ENCODE measurements around the gene VGF. TPM values are rescaled to one million over a fixed set of nuclear protein-coding genes. Genes with fewer than 3 reads are reported as not detected.
"Not testable (repeated sequence)": the region's sequence is repeated elsewhere in the genome, so short reads cannot be mapped to it uniquely, and the experiment has no call there.

Gene VGF
- polyA plus RNA-seq (ENCODE audit: low read depth in 6 of 6) = not detected

GRCh38 chr7:101165075-101165957 is at the start of gene VGF:
VGF (minus strand) TSS chr7:101165569; CDS start chr7:101164843, 726 bp downstream.
- Mint-ChIP-seq H3K36me3 (peaks cover 0 to 26% of the 10 kb centered on the region in 2 donors), H3K27me3 (peaks cover 44 to 62% (median 53%) of the 10 kb centered on the region in 3 donors), H3K9me3 (peaks cover 0 to 10% (median 2%) of the 10 kb centered on the region in 7 donors), H3K27ac (peak within 1 kb of the TSS in 5 of 6 donors; percentile 90 to 100 (median 95)), H3K4me3 (peak within 1 kb of the TSS; percentile 79 to 90 (median 87)), H3K4me1 (peaks cover 38 to 56% (median 49%) of the 10 kb centered on the region in 3 donors)
- DNase-seq = peak; percentile 89
- ATAC-seq (ENCODE audit: low read depth in 2 of 2) = peak; percentile 86 to 88

- H3K27me3 Mint-ChIP-seq = no peaks in the 10 kb centered on the region
- DNase-seq = no peak
- H3K4me3 Mint-ChIP-seq = peak overlapping the region in 1 of 8 donors; percentile 45
- no peak for ATAC-seq (ENCODE audit: low read depth in 2 of 2)
- H3K27ac Mint-ChIP-seq = no peak overlapping the region
- H3K36me3 Mint-ChIP-seq = peaks cover 0 to 6% of the 10 kb centered on the region in 2 donors
- H3K4me1 Mint-ChIP-seq = peaks cover 8 to 13% (median 13%) of the 10 kb centered on the region in 3 donors
- no peaks in the 10 kb centered on the region for H3K9me3 Mint-ChIP-seq
These were observed 46.6 kb upstream of the VGF start for GRCh38 chr7:101212014-101212413.

GRCh38 chr7:101211501-101211900 is 46.1 kb upstream of the VGF start:
- Mint-ChIP-seq H3K9me3 (no peaks in the 10 kb centered on the region), H3K36me3 (peaks cover 0 to 8% of the 10 kb centered on the region in 2 donors), H3K27ac (no peak overlapping the region), H3K27me3 (peaks cover 0 to under 1% (median 0%) of the 10 kb centered on the region in 3 donors), H3K4me3 (peak overlapping the region in 2 of 8 donors; percentile 35 to 45), H3K4me1 (peaks cover 4 to 10% (median 9%) of the 10 kb centered on the region in 3 donors)
- DNase-seq (no peak), ATAC-seq (ENCODE audit: low read depth in 2 of 2) (no peak)

GRCh38 chr7:101210143-101210542 is 44.8 kb upstream of the VGF start:
- Mint-ChIP-seq H3K9me3 (no peaks in the 10 kb centered on the region), H3K36me3 (peaks cover 0 to 14% of the 10 kb centered on the region in 2 donors), H3K4me1 (no peaks in the 10 kb centered on the region), H3K27ac (no peak overlapping the region), H3K27me3 (peaks cover 0 to 5% (median 0%) of the 10 kb centered on the region in 3 donors), H3K4me3 (no peak overlapping the region)
- DNase-seq = no peak
- no peak for ATAC-seq (ENCODE audit: low read depth in 2 of 2)

GRCh38 chr7:101208794-101209193 is 43.4 kb upstream of the VGF start:
- peaks cover 0 to 14% of the 10 kb centered on the region in 2 donors for H3K36me3 Mint-ChIP-seq
- peaks cover 0 to 11% (median 3%) of the 10 kb centered on the region in 3 donors for H3K27me3 Mint-ChIP-seq
- no peak overlapping the region for H3K27ac Mint-ChIP-seq
- H3K9me3 Mint-ChIP-seq = no peaks in the 10 kb centered on the region
- H3K4me3 Mint-ChIP-seq = no peak overlapping the region
- DNase-seq = no peak
- no peak for ATAC-seq (ENCODE audit: low read depth in 2 of 2)
- peaks cover 1 to 5% (median 5%) of the 10 kb centered on the region in 3 donors for H3K4me1 Mint-ChIP-seq

- Mint-ChIP-seq H3K27ac (no peak overlapping the region), H3K27me3 (peaks cover 0 to 21% (median 15%) of the 10 kb centered on the region in 3 donors), H3K4me3 (no peak overlapping the region), H3K9me3 (no peaks in the 10 kb centered on the region), H3K36me3 (peaks cover 0 to 14% of the 10 kb centered on the region in 2 donors), H3K4me1 (peaks cover 8 to 17% (median 13%) of the 10 kb centered on the region in 3 donors)
- ATAC-seq (ENCODE audit: low read depth in 2 of 2) = no peak
- no peak for DNase-seq
These were observed 42.1 kb upstream of the VGF start for GRCh38 chr7:101207459-101207858.

GRCh38 chr7:101206665-101207042 is 41.3 kb upstream of the VGF start:
- peaks cover 0 to 14% of the 10 kb centered on the region in 2 donors for H3K36me3 Mint-ChIP-seq
- H3K27ac Mint-ChIP-seq = peak overlapping the region in 1 of 6 donors; percentile 50
- no peaks in the 10 kb centered on the region for H3K9me3 Mint-ChIP-seq
- ATAC-seq (ENCODE audit: low read depth in 2 of 2) = no peak
- no peak for DNase-seq
- peaks cover 0 to 26% (median 15%) of the 10 kb centered on the region in 3 donors for H3K27me3 Mint-ChIP-seq
- H3K4me1 Mint-ChIP-seq = peaks cover 8 to 19% (median 17%) of the 10 kb centered on the region in 3 donors
- H3K4me3 Mint-ChIP-seq = no peak overlapping the region

- no peak for ATAC-seq (ENCODE audit: low read depth in 2 of 2)
- Mint-ChIP-seq H3K36me3 (peaks cover 0 to 14% of the 10 kb centered on the region in 2 donors), H3K4me1 (peaks cover 8 to 21% (median 19%) of the 10 kb centered on the region in 3 donors), H3K27ac (peak overlapping the region in 1 of 6 donors; percentile 78), H3K4me3 (no peak overlapping the region), H3K9me3 (no peaks in the 10 kb centered on the region), H3K27me3 (peaks cover 0 to 31% (median 21%) of the 10 kb centered on the region in 3 donors)
- no peak for DNase-seq
These were observed 40.7 kb upstream of the VGF start for GRCh38 chr7:101205901-101206664.

GRCh38 chr7:101203740-101204738 is 38.7 kb upstream of the VGF start:
- DNase-seq; H3K9me3 Mint-ChIP-seq; ATAC-seq (ENCODE audit: low read depth in 2 of 2); H3K27ac Mint-ChIP-seq: not testable (repeated sequence)
- Mint-ChIP-seq H3K36me3 (peaks cover 0 to 14% of the 10 kb centered on the region in 2 donors), H3K4me1 (peaks cover 14 to 25% (median 23%) of the 10 kb centered on the region in 3 donors), H3K27me3 (peaks cover 0 to 44% (median 33%) of the 10 kb centered on the region in 3 donors), H3K4me3 (peak overlapping the region in 3 of 8 donors; percentile 2 to 67 (median 51))

GRCh38 chr7:101202603-101202918 is 37.2 kb upstream of the VGF start:
- Mint-ChIP-seq H3K9me3 (no peaks in the 10 kb centered on the region), H3K27ac (no peak overlapping the region), H3K4me1 (peaks cover 14 to 25% (median 23%) of the 10 kb centered on the region in 3 donors), H3K4me3 (peak overlapping the region in 2 of 8 donors; percentile 50 to 69), H3K27me3 (peaks cover 0 to 53% (median 33%) of the 10 kb centered on the region in 3 donors), H3K36me3 (peaks cover 0 to 8% of the 10 kb centered on the region in 2 donors)
- DNase-seq = no peak
- ATAC-seq (ENCODE audit: low read depth in 2 of 2) = no peak

GRCh38 chr7:101201695-101202602 is 36.6 kb upstream of the VGF start:
- ATAC-seq (ENCODE audit: low read depth in 2 of 2) (peak; percentile 91 to 92), DNase-seq (no peak)
- Mint-ChIP-seq H3K9me3 (no peaks in the 10 kb centered on the region), H3K4me1 (peaks cover 14 to 25% (median 23%) of the 10 kb centered on the region in 3 donors), H3K27ac (peak overlapping the region in 1 of 6 donors; percentile 89), H3K27me3 (peaks cover 0 to 55% (median 33%) of the 10 kb centered on the region in 3 donors), H3K4me3 (peak overlapping the region in 5 of 8 donors; percentile 12 to 74 (median 48)), H3K36me3 (peaks cover 0 to 8% of the 10 kb centered on the region in 2 donors)

All from naive B cell (primary cell).